Ammon's horn (tissue), 1 donor: ENCODE measurements around the gene TMX1.
"Not testable (repeated sequence)": the region's sequence is repeated elsewhere in the genome, so short reads cannot be mapped to it uniquely, and the experiment has no call there.

Experiments used
- DNase-seq: peaks from one replicate; pipeline ENCODE4 v3.0.0-alpha.2; 2016; ENCODE audit warnings: low spot score

TMX1 gene, protein sequence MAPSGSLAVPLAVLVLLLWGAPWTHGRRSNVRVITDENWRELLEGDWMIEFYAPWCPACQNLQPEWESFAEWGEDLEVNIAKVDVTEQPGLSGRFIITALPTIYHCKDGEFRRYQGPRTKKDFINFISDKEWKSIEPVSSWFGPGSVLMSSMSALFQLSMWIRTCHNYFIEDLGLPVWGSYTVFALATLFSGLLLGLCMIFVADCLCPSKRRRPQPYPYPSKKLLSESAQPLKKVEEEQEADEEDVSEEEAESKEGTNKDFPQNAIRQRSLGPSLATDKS

GRCh38 chr14:51239813-51240803 lies at the start of gene TMX1:
Gene TMX1 (plus strand): TSS chr14:51240247. CDS start chr14:51240293, 46 bp downstream.
- peak; percentile 98 for DNase-seq

DNA sequence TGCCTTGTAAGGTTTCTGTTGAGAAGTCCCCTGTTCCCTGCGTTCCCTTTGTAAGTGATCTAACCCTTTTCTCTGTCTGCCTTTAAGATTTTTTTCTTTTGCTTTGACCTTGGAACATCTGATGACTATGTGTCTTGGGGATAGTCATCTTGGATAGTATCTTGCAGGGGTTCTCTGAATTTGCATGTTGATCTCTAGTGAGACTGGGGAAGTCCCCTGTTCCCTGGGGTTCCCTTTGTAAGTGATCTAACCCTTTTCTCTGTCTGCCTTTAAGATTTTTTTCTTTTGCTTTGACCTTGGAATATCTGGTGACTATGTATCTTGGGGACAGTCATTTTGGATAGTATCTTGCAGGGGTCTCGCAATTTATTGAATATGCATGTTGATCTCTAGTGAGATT lies 38.2 kb upstream of the TMX1 start:
- DNase-seq = no peak

GRCh38 chr14:51202914-51203665 lies 37.0 kb upstream of the TMX1 start:
- DNase-seq = no peak

GRCh38 chr14:51203881-51204280 lies 36.2 kb upstream of the TMX1 start:
- no peak for DNase-seq

DNA sequence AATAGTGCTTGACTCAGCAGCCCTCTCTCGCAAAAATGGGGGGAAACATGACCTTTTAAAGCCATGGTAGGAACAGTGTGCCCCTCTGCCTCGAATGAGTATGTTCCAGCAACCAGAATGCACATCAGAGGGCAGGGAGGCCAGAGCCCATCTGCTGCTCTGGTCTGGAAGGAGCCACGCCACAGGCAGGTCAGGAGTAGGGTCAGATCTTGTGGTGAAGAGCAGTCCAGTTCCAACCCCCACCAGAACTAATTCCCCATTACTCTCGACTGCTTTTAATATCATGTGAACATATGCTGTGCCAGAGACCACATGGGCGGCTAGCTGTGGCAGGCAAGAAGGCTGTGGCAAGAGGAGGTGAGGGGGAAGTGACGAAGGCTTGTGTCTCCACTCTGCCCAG lies 34.6 kb upstream of the TMX1 start:
- DNase-seq = no peak

- no peak for DNase-seq
Measured at GRCh38 chr14:51206462-51206861, 33.6 kb upstream of the TMX1 start.

- no peak for DNase-seq
Measured at GRCh38 chr14:51207621-51208020, 32.4 kb upstream of the TMX1 start.

GRCh38 chr14:51208982-51209381 lies 31.1 kb upstream of the TMX1 start:
- DNase-seq = no peak

GRCh38 chr14:51209457-51209856 lies 30.6 kb upstream of the TMX1 start:
- no peak for DNase-seq

GRCh38 chr14:51210594-51210993 lies 29.5 kb upstream of the TMX1 start:
- DNase-seq = peak; percentile 7

DNA sequence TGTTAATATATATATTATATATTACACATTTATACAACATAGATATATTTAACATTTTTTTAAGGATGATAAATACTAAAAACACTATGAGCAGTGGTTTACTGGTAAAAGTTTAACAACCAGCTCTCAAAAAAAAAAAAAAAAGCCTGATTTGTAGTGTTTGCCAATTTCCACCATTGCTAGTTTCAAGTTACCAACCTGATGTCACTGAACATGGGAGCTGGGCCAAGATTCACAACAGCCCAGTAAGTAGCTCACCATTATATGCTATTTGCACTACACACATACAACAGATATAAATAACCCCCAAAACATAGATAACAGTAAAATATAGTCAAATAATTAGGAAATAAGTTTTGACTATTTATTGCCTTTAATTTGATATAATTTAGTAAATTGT lies 28.9 kb upstream of the TMX1 start:
- no peak for DNase-seq

- DNase-seq = no peak
Measured at GRCh38 chr14:51216602-51217001, 23.4 kb upstream of the TMX1 start.

- DNase-seq = peak; percentile 37
Measured at GRCh38 chr14:51219473-51220448, 20.3 kb upstream of the TMX1 start.

- not testable (repeated sequence) for DNase-seq
Measured at GRCh38 chr14:51223463-51223862, 16.6 kb upstream of the TMX1 start.

- DNase-seq = peak; percentile 64
Measured at GRCh38 chr14:51224551-51224950, 15.5 kb upstream of the TMX1 start.

DNA sequence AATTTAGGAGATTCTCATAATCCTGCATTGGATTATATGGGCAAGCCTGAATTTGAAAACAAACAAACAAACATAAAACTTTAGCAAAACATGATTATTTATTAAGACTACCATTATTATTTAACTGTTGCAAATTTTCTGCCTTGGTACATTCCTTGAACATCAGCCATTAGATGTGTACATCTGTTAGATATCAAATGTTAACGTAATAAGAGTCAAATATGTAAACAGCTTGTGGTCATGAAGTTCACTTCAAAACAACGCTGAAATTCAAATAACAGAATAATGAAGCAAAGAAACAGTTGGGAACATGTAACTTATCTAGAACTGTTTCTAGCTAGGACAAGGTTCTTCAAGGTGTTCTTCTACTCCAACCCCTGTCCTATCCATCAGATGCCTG lies 14.3 kb upstream of the TMX1 start:
- no peak for DNase-seq

DNA sequence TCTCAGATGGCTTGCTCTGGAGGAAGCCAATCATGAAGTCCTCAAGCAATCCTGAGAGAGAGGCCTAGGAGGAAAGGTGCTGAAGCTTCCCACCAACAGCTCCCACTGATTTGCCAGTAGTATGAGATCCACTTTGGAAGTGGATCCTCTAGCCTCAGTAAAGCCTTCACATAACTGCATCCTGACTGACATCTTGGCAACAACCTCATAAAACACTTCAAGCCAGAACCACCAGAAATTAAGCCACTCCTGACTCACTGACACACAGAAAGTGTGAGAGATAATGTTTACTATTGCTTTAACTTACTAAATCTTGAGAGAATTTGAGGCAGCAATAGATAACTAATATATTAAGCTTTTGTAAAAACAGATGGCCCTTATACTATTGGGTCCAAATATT lies 11.7 kb upstream of the TMX1 start:
- DNase-seq = no peak

DNA sequence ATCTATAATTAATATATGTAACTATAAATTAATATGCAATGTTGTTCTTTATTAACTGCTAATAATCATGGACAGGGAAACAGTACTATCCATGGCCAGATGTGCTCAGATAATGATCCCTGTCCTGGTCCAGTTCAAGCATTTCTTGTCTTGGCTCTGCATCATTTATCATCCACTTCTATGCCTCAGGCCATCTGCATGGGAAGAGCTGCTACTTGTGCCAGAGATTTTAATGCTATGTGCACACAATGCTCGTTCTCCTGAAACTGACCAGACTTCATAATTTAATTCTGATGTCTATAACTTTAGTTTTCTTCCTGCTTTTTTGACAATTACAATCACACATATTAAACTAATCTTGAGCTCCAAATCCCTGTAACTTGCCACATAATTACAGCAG lies 11.2 kb upstream of the TMX1 start:
- no peak for DNase-seq

GRCh38 chr14:51236314-51236713 lies 3.7 kb upstream of the TMX1 start:
- no peak for DNase-seq

GRCh38 chr14:51240804-51241380 lies 845 bp downstream of the TMX1 start:
- no peak for DNase-seq
